GM18858 (cell line): Measurements from ENCODE around the gene TJP2.
"Not testable (repeated sequence)": the region's sequence is repeated elsewhere in the genome, so short reads cannot be mapped to it uniquely, and the experiment has no call there.

Experiments used
- ATAC-seq: cut with Tn5 transposase; IDR thresholded peaks from one replicate; pipeline ENCODE4 v1.9.1; 2021; ENCODE audit not compliant: unreplicated experiment

Gene TJP2

DNA sequence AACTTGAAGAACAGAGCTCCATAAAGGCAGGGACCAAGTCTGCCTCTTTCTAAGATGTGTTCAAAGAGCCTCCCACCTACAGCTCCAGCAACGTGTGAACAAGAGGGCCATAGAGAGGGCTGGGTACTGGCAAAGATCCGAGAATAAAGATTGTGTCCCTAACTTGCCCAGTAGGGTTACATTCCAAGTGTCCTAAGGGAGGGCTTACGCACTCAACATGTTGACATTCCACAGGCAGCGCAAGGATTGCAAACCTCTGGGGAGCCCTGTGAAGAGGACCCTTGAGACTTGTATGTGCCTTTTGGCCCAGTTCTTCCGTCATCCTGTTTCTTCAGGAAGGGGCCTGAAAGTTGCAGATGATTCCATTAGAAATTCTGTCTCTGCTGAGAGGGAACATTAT is 102.7 kb downstream of the TJP2 start:
- ATAC-seq, result no peak

DNA sequence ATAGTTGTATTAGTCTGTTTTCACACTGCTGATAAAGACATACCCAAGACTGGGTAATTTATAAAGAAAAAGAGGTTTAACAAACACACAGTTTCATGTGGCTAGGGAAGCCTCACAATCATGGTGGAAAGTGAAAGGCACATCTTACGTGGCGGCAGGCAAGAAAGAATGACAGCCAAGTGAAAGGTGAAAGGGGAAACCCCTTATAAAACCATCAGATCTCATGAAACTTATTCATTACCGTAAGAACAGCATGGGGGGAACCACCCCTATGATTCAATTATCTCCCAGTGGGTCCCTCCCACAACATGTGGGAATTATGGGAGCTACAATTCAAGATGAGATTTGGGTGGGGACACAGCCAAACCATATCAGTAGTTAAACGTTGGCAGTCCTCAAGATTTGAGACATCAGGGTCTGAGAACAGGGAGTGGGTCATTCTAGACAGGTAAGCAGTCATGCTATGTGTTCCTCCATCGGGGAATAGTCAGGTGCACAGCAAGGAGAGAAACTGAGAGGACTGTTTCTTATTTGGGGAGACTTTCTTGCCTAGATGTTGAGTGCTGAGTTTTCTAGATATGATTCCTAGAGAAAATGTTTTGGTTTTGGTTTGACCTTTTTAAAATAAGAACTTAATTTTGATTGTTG is 105.1 kb downstream of the TJP2 start:
- no peak for ATAC-seq

DNA sequence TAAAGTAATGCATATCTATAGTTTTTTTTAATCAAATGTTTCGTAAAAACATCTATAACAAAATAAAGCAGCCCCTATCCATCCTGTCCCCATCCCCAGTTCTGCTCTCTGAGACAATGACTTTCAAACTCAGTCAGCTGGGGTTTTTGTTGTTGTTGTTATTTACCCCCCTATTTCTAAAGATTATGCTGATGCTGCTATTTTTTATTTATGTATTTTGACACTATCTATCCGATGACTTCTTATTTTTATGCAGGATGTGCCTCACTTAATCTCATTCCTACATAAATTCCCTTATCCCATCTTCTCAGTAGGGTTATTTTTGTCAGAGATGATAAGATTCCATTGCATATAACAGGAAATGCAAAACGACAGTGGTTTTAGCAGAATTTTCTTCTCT is 105.7 kb downstream of the TJP2 start:
- no peak for ATAC-seq

DNA sequence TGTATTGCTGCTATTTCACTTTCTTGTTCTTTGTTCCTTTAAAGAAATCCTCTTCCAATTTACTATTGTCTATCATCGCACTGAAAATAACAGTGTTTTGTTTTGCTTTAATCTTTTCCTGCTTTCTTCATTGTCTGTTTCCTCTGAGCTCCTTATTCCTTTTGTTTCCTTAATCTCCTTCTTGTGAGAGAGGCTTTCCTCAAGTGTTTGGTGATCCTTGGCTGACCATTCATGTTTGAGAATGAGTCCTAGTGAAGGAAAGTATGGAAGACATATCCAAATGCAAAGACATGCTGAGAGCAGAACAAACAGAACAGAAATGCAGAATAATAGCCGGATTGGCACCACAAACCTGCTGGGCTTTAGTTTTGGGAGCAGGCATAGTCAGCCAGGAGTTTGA is 108.9 kb downstream of the TJP2 start:
- ATAC-seq, result no peak

- ATAC-seq, result no peak
Observed at GRCh38 chr9:69292078-69292477, 118.0 kb downstream of the TJP2 start.

DNA sequence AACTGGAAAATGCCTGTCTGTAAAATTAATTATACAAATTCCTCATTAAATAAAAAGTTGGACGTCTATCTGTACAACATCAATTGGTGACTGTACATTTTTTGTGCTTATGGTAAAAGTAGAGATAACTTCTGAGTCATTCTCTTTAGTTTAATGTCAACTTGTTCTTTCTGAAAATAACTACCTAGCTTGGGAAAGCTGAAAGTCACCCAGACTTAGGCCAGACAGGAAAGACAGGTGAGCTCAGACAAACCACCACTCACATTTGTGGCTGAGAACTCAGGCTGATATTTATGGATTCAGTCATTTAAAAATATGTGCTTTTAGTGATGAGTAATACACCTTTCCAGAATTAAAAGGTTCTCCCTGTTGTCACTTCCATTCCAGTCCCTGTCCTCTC is 119.1 kb downstream of the TJP2 start:
- no peak for ATAC-seq

- ATAC-seq, result no peak
Observed at GRCh38 chr9:69295872-69296552, 121.9 kb downstream of the TJP2 start.

- ATAC-seq, result no peak
Observed at GRCh38 chr9:69297300-69297980, 123.4 kb downstream of the TJP2 start.

- ATAC-seq, result no peak
Observed at GRCh38 chr9:69299315-69299714, 125.2 kb downstream of the TJP2 start.

DNA sequence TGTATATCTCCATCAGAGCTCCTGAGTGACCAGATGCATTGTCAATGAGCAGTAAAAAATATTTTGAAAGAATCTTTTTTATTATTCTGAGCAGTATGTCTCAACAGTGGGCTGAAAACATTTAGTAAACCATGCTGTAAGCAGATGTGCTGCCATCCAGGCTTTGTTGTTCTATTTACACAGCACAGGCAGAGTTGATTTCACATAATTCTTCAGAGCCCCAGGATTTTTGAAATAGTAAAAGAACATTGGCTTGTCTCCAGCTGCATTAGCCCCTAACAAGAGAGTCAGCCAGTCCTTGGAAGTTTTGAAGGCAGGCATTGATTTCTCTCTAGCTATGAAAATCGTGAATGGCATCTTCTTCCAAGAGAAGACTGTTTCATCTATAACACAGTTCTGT is 125.7 kb downstream of the TJP2 start:
- ATAC-seq, result no peak

DNA sequence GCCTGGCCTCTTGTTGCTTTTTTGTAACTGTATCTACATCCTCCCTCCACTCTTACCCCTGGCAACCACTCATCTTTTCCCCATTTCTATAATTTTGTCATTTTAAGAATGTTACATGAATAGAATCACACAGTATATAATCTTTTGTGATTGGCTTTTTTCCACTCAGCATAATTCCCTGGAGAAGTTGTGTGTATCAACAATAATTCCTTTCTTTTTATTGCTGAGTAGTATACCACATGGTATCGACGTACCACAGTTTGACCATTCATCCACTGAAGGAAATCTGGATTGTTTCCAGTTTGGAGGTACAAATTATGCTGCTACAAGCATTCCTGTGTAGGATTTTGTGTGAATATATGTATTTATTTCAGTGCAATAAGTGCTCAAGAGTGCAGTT is 129.3 kb downstream of the TJP2 start:
- ATAC-seq, result no peak

- not testable (repeated sequence) for ATAC-seq
Observed at GRCh38 chr9:69306895-69307445, 132.9 kb downstream of the TJP2 start.

- no peak for ATAC-seq
Observed at GRCh38 chr9:69307446-69308205, 133.5 kb downstream of the TJP2 start.

DNA sequence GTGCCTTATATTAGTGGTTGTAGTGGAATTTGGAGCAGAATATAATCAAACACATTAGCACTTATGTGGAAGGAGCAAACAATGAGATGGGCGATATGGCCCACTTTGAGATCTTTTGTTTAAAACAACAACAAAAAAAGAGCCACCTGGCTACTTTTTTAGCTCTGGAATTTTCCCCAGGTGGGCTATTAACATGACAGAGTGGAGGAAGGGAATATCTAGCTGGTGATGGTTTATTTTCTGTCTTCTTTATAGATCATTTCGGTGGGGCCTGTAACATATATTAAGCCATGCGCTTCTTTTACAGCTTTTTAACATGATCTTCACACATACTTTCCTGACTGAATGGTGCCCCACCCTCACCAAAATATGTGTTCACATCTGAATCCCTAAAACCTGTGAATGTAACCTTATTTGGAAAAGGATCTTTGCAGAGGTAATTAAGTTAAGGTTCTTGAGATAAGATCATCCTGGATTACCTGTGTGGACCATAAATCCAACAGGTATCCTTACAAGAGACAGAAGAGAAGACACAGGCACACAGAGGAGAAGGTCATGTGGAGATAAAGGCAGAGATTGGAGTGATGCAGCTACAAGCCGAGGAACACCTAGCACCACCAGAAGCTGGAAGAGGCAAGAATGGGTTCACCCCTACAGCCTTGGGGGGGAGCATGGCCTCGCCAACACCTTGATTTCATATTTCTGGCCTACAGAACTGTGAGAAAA is 134.3 kb downstream of the TJP2 start:
- ATAC-seq, result no peak

DNA sequence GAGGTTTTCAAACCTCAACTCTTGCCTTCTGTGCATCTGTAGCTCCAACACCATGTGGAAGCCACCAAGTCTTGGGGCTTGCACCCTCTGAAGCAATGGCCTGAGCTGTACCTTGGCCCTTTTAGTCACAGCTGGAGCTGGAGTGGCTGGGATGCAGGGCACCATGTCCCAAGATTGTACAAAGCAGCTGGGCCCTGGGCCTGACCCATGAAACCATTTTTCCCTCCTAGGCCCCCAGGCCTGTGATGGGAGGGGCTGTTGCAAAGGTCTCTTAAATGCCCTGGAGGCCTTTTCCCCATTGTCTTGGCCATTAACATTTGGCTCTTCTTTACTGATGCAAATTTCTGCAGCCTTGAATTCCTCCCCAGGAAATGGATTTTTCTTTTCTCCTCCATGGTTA is 139.1 kb downstream of the TJP2 start:
- ATAC-seq, result no peak

GRCh38 chr9:69314547-69314946 is 140.5 kb downstream of the TJP2 start:
- ATAC-seq, result no peak

DNA sequence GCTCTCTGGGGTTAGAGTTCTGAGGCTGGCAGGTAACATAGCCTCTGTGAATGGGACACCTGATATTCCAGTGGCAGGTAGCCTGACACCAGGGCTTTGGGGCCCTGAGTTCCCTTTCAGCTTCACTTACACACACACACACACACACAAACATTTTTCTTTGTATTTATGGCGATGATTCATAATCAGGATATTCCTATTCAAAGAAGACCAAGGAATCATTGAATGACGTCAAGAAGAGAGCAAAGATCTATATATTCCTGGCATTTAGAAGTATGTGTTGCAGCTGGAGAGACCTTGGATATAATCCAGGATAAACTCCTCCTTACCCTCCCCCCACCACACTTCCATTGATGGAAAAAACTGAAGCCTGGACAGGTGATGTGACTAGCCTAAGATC is 143.0 kb downstream of the TJP2 start:
- no peak for ATAC-seq

- peak; percentile 92 for ATAC-seq
Observed at GRCh38 chr9:69317894-69318293, 143.8 kb downstream of the TJP2 start.

DNA sequence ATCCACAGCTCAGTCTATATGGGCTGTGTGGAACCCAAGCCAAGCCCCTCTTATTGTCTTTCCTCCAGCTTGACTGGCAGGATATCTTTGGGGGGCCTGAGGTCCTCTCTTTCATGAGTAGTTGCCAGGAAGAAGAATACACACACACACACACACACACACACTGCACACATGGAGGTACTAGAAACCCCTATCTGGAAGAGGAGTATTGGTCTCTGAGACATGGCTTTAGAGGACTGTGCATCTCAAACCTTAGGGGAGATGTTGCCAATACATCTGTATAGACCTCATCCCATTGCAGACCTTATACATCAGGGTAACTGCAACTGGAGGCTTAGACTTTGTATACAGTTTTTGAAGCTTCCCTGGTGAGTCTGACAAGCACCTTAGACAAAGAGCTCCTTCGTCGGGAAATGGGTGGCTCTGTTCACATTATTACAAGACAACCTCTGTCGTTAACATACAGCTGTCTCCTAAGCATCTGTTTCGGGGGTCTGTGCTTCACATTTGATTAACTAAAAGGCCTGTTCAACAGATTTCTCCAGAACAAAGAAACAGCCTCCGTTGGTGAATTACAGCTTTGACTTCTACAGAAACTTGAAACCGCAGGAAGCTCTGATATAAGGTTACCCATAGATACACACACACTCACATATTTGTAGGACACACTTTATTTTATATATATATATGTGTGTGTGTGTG is 145.4 kb downstream of the TJP2 start:
- no peak for ATAC-seq

- no peak for ATAC-seq
Observed at GRCh38 chr9:69322256-69322655, 148.2 kb downstream of the TJP2 start.
